Stomach (tissue), 4 donors: ENCODE data around the gene KSR2.

Experiments
- CTCF ChIP-seq, 7 experiments: fragments of 450-650 bp in 4 of 7; fragments of 200-600 bp in 3 of 7; sonication (generic) in 3 of 7; IDR thresholded peaks; one replicate each; pipeline ENCODE4 v1.5.1; 2016 to 2019; ENCODE audit warnings: antibody characterized with exemption in 7 of 7, control low read depth in 2 of 7, mild to moderate bottlenecking in 1 of 7
- EP300 ChIP-seq: sonication (generic); formaldehyde crosslinking; IDR thresholded peaks from one replicate; pipeline ENCODE4 v1.6.1; 2017; ENCODE audit warnings: antibody characterized with exemption
- POLR2AphosphoS5 ChIP-seq, 3 donors: sonication (generic); formaldehyde crosslinking; IDR thresholded peaks; one replicate each; pipeline ENCODE4 v1.6.1; 2016; ENCODE audit warnings: antibody characterized with exemption in 3 of 3

- TF ChIP-seq EP300 (no peak), CTCF (IDR thresholded peaks at IDR 0.05) (no peak), POLR2AphosphoS5 (IDR thresholded peaks at IDR 0.05) (no peak)
Observed at GRCh38 chr12:117933545-117933944, 35.2 kb downstream of the KSR2 start.
